ENCODE measurements around the gene KLK10.

The KLK10 gene

GRCh38 chr19:51012661-51013190 is 6.8 kb downstream of the KLK10 start:
- Histone ChIP-seq H3K4me3 (ENCODE audit: low read depth in 1 of 2, low read length in 2 of 2) (no peak overlapping the region), H3K27me3 (ENCODE audit: control insufficient read depth in 1 of 2, insufficient read depth in 2 of 2, low read length in 2 of 2) (peaks cover 14 to 44% of the 10 kb centered on the region in 2 donors), H3K36me3 (ENCODE audit: insufficient read depth, low read length) (no peaks in the 10 kb centered on the region), H3K9ac (ENCODE audit: low read length) (no peak overlapping the region), H3K4me1 (ENCODE audit: insufficient read depth, low read length) (no peaks in the 10 kb centered on the region), H3K9me3 (ENCODE audit: low read length) (no peaks in the 10 kb centered on the region), H3K27ac (ENCODE audit: low read depth, low read length) (no peak overlapping the region)

- Histone ChIP-seq H3K4me3 (ENCODE audit: low read depth in 1 of 2, low read length in 2 of 2) (no peak overlapping the region), H3K36me3 (ENCODE audit: insufficient read depth, low read length) (no peaks in the 10 kb centered on the region), H3K27ac (ENCODE audit: low read depth, low read length) (no peak overlapping the region), H3K9ac (ENCODE audit: low read length) (no peak overlapping the region), H3K27me3 (ENCODE audit: control insufficient read depth in 1 of 2, insufficient read depth in 2 of 2, low read length in 2 of 2) (peaks cover 4 to 27% of the 10 kb centered on the region in 2 donors), H3K4me1 (ENCODE audit: insufficient read depth, low read length) (no peaks in the 10 kb centered on the region), H3K9me3 (ENCODE audit: low read length) (no peaks in the 10 kb centered on the region)
Measured at GRCh38 chr19:51010066-51010795, 9.3 kb downstream of the KLK10 start.

- Histone ChIP-seq H3K36me3 (ENCODE audit: insufficient read depth, low read length) (no peaks in the 10 kb centered on the region), H3K9ac (ENCODE audit: low read length) (no peak overlapping the region), H3K27ac (ENCODE audit: low read depth, low read length) (no peak overlapping the region), H3K4me3 (ENCODE audit: low read depth in 1 of 2, low read length in 2 of 2) (no peak overlapping the region), H3K9me3 (ENCODE audit: low read length) (no peaks in the 10 kb centered on the region), H3K4me1 (ENCODE audit: insufficient read depth, low read length) (no peaks in the 10 kb centered on the region), H3K27me3 (ENCODE audit: control insufficient read depth in 1 of 2, insufficient read depth in 2 of 2, low read length in 2 of 2) (peaks cover 0 to 18% of the 10 kb centered on the region in 2 donors)
Measured at GRCh38 chr19:51009061-51009891, 10.2 kb downstream of the KLK10 start.

GRCh38 chr19:51007488-51007887 is 12.0 kb downstream of the KLK10 start:
- no peak overlapping the region for H3K4me3 ChIP-seq (ENCODE audit: low read depth in 1 of 2, low read length in 2 of 2)
- no peaks in the 10 kb centered on the region for H3K36me3 ChIP-seq (ENCODE audit: insufficient read depth, low read length)
- H3K9ac ChIP-seq (ENCODE audit: low read length), result no peak overlapping the region
- no peaks in the 10 kb centered on the region for H3K9me3 ChIP-seq (ENCODE audit: low read length)
- peaks cover 2 to 23% of the 10 kb centered on the region in 2 donors for H3K27me3 ChIP-seq (ENCODE audit: control insufficient read depth in 1 of 2, insufficient read depth in 2 of 2, low read length in 2 of 2)
- H3K27ac ChIP-seq (ENCODE audit: low read depth, low read length), result no peak overlapping the region
- no peaks in the 10 kb centered on the region for H3K4me1 ChIP-seq (ENCODE audit: insufficient read depth, low read length)

GRCh38 chr19:51006406-51006805 is 13.1 kb downstream of the KLK10 start:
- Histone ChIP-seq H3K4me3 (ENCODE audit: low read depth in 1 of 2, low read length in 2 of 2) (no peak overlapping the region), H3K36me3 (ENCODE audit: insufficient read depth, low read length) (no peaks in the 10 kb centered on the region), H3K9ac (ENCODE audit: low read length) (no peak overlapping the region), H3K27ac (ENCODE audit: low read depth, low read length) (no peak overlapping the region), H3K9me3 (ENCODE audit: low read length) (no peaks in the 10 kb centered on the region), H3K4me1 (ENCODE audit: insufficient read depth, low read length) (no peaks in the 10 kb centered on the region), H3K27me3 (ENCODE audit: control insufficient read depth in 1 of 2, insufficient read depth in 2 of 2, low read length in 2 of 2) (peaks cover 8 to 33% of the 10 kb centered on the region in 2 donors)

DNA sequence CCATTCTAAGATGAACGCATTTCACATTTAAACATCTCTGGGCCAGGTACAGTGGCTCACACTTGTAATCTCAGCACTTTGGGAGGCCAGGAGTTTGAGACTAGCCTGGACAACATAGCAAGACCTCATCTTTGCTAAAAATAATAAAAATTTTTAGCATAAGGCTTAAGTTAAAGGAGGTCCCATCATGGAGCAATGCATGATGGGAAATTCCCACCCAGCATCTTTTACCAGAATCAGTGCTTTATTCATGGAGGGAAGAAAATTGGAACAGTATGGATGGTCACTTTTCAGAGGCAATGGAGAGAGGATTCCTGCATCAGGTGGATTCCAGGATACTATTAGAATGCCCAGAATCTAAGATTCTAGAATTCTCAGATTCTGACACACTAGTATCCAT is 14.3 kb downstream of the KLK10 start:
- Histone ChIP-seq H3K9me3 (ENCODE audit: low read length) (no peaks in the 10 kb centered on the region), H3K4me1 (ENCODE audit: insufficient read depth, low read length) (no peaks in the 10 kb centered on the region), H3K9ac (ENCODE audit: low read length) (no peak overlapping the region), H3K4me3 (ENCODE audit: low read depth in 1 of 2, low read length in 2 of 2) (no peak overlapping the region), H3K27ac (ENCODE audit: low read depth, low read length) (no peak overlapping the region), H3K27me3 (ENCODE audit: control insufficient read depth in 1 of 2, insufficient read depth in 2 of 2, low read length in 2 of 2) (peaks cover 8 to 40% of the 10 kb centered on the region in 2 donors), H3K36me3 (ENCODE audit: insufficient read depth, low read length) (no peaks in the 10 kb centered on the region)

DNA sequence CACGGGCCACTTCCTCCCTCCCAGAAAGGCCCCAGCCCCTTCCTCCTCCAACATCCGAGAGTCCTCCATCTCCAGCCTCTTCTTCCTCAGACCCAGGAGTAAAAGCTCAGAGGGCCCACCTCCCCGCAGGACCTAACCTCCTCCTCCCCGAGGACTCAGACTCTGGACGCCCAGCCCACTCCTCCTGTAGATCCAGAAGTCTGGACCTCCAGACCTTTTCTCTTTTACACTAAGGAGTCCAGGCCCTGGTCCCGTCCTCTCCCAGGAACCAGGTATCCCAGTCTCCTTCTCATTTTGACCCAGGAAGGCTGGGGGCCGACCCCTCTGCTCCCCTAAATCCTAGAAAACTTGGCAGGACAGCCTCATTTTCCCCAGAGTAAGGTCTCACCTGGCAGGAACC is 16.2 kb downstream of the KLK10 start:
- Histone ChIP-seq H3K9me3 (ENCODE audit: low read length) (no peaks in the 10 kb centered on the region), H3K9ac (ENCODE audit: low read length) (no peak overlapping the region), H3K27ac (ENCODE audit: low read depth, low read length) (no peak overlapping the region), H3K27me3 (ENCODE audit: control insufficient read depth in 1 of 2, insufficient read depth in 2 of 2, low read length in 2 of 2) (peaks cover 8 to 39% of the 10 kb centered on the region in 2 donors), H3K4me3 (ENCODE audit: low read depth in 1 of 2, low read length in 2 of 2) (no peak overlapping the region), H3K4me1 (ENCODE audit: insufficient read depth, low read length) (no peaks in the 10 kb centered on the region), H3K36me3 (ENCODE audit: insufficient read depth, low read length) (no peaks in the 10 kb centered on the region)

GRCh38 chr19:51002542-51003311 is 16.8 kb downstream of the KLK10 start:
- no peaks in the 10 kb centered on the region for H3K36me3 ChIP-seq (ENCODE audit: insufficient read depth, low read length)
- H3K9me3 ChIP-seq (ENCODE audit: low read length), result no peaks in the 10 kb centered on the region
- H3K27me3 ChIP-seq (ENCODE audit: control insufficient read depth in 1 of 2, insufficient read depth in 2 of 2, low read length in 2 of 2), result peaks cover 8 to 39% of the 10 kb centered on the region in 2 donors
- H3K4me3 ChIP-seq (ENCODE audit: low read depth in 1 of 2, low read length in 2 of 2), result no peak overlapping the region
- no peaks in the 10 kb centered on the region for H3K4me1 ChIP-seq (ENCODE audit: insufficient read depth, low read length)
- no peak overlapping the region for H3K27ac ChIP-seq (ENCODE audit: low read depth, low read length)
- H3K9ac ChIP-seq (ENCODE audit: low read length), result no peak overlapping the region

DNA sequence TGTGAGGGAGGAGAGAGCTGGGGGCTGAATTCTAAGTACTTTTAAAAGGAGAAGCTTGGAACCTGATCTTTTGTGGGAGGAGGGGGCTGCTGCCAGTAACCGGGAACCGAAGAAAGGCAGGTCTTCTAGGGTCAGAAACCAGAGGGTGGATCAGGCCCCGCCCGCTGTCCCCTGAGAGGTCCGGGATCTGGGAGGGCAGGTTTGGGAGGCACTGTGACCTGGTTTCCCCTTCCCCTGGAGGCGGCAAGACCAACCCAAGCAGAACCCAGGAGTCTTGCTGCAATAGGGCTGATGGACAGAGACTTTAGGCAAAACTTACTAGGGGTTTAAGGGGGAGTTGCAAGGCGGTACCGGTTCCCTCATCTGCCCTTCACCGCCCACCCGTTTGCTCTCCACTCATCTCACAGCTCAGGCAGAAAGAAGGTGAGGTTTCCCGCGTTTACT is 17.4 kb downstream of the KLK10 start:
- Histone ChIP-seq H3K36me3 (ENCODE audit: insufficient read depth, low read length) (no peaks in the 10 kb centered on the region), H3K4me3 (ENCODE audit: low read depth in 1 of 2, low read length in 2 of 2) (no peak overlapping the region)

DNA sequence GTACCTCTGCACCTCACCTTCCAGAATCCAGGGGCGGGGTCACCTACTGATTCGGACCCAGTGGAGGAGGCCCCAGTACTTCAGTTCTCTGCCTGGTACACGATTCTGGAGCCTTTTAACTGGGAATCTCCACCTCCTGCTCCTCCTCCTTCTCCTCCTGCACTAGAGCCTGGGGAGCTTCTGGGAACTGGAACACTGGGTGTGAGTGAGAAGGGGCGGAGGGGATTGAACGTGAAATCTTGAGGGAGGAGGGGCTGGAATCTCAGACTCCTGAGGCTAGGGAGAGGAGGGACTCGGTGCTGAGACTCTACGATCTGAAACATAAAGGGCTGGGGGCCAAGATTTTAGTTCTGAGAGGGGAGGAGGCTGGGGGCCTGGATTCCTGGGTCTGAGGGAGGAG is 18.0 kb downstream of the KLK10 start, which contains the start of gene KLK8:
TSS of gene KLK8 (minus strand) at position 90 of the 400 bp plus-strand sequence. CDS start 437 bp downstream, outside the sequence.
- Histone ChIP-seq H3K4me1 (ENCODE audit: insufficient read depth, low read length) (no peaks in the 10 kb centered on the region), H3K36me3 (ENCODE audit: insufficient read depth, low read length) (no peaks in the 10 kb centered on the region), H3K9ac (ENCODE audit: low read length) (no peak within 1 kb of the TSS), H3K9me3 (ENCODE audit: low read length) (no peaks in the 10 kb centered on the region), H3K27me3 (ENCODE audit: control insufficient read depth in 1 of 2, insufficient read depth in 2 of 2, low read length in 2 of 2) (peaks cover 8 to 39% of the 10 kb centered on the region in 2 donors), H3K27ac (ENCODE audit: low read depth, low read length) (no peak within 1 kb of the TSS), H3K4me3 (ENCODE audit: low read depth in 1 of 2, low read length in 2 of 2) (no peak within 1 kb of the TSS)

More for the DNA sequence above, 17.4 kb downstream of the KLK10 start:
- no peaks in the 10 kb centered on the region for H3K4me1 ChIP-seq (ENCODE audit: insufficient read depth, low read length)
- H3K9me3 ChIP-seq (ENCODE audit: low read length), result no peaks in the 10 kb centered on the region
- no peak overlapping the region for H3K9ac ChIP-seq (ENCODE audit: low read length)
- H3K27ac ChIP-seq (ENCODE audit: low read depth, low read length), result no peak overlapping the region
- peaks cover 8 to 39% of the 10 kb centered on the region in 2 donors for H3K27me3 ChIP-seq (ENCODE audit: control insufficient read depth in 1 of 2, insufficient read depth in 2 of 2, low read length in 2 of 2)

- no peaks in the 10 kb centered on the region for H3K4me1 ChIP-seq (ENCODE audit: insufficient read depth, low read length)
- H3K9me3 ChIP-seq (ENCODE audit: low read length), result no peaks in the 10 kb centered on the region
- no peak overlapping the region for H3K27ac ChIP-seq (ENCODE audit: low read depth, low read length)
- no peak overlapping the region for H3K9ac ChIP-seq (ENCODE audit: low read length)
- H3K36me3 ChIP-seq (ENCODE audit: insufficient read depth, low read length), result no peaks in the 10 kb centered on the region
- no peak overlapping the region for H3K4me3 ChIP-seq (ENCODE audit: low read depth in 1 of 2, low read length in 2 of 2)
- peaks cover 8 to 35% of the 10 kb centered on the region in 2 donors for H3K27me3 ChIP-seq (ENCODE audit: control insufficient read depth in 1 of 2, insufficient read depth in 2 of 2, low read length in 2 of 2)
Measured at GRCh38 chr19:51000981-51001380, 18.5 kb downstream of the KLK10 start.
